ENCODE data around the gene TMEM120B. TPM values are rescaled to one million over a fixed set of nuclear protein-coding genes. Genes with fewer than 3 reads are reported as not detected.
A peak's percentile ranks its signal among the peaks of the same experiment; 100 is the strongest.

Gene TMEM120B
- total and polyA plus RNA-seq, 2 of the 13 experiments (the other 11 are each of a cell fraction or from before 2014, with no cell fraction given): 7.1 to 12.9 TPM

DNA sequence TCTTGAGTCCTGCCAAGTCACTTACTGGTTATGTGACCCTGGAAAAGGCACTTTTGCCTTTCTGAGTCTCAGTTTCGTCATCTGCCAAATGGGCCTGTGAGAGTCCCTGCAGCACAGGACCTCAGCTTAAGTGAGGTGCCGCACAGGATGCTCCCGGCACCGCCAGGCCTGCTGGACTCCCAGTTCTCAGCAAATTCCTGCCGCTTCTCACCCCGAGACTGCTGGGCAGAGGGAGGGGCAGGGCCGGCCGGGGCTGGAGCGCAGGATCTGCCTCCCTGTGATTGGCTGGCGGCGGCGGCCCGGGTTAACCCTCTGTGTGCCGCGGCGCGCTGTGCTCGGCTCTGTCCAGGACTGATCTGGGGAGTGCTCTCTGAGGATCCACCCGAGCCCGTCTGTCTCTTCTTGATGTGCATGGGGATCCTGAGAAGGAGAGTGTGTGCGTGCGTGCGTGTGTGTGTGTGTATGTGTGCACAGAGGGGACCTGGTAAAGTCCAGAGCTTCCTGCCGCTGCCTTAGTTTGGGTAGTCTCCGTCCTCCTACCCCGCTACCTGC, 99.8 kb downstream of the TMEM120B start (continued):
- TF ChIP-seq ZBTB40 (IDR thresholded peaks at IDR 0.05) (no peak), ZBTB40 (CRISPR knock-in tag; IDR thresholded peaks at IDR 0.05) (0 out of 2 replicates have a peak, but pooled peaks have one; percentile 7), ZNF18 (CRISPR knock-in tag; IDR thresholded peaks at IDR 0.05; ENCODE audit: insufficient replicate concordance) (peak; percentile 7), ZNF691 (CRISPR knock-in tag; IDR thresholded peaks at IDR 0.05; ENCODE audit: borderline replicate concordance, low read depth) (no peak), SATB2 (CRISPR knock-in tag; IDR thresholded peaks at IDR 0.05) (no peak), NFYC (CRISPR knock-in tag; IDR thresholded peaks at IDR 0.05) (peak; percentile 64), ZNF530 (CRISPR knock-in tag; IDR thresholded peaks at IDR 0.05; ENCODE audit: low read depth) (no peak), ZNF772 (CRISPR knock-in tag; IDR thresholded peaks at IDR 0.05) (no peak), BORCS8-MEF2B (CRISPR knock-in tag; IDR thresholded peaks at IDR 0.05) (peak; percentile 27; the same call in 1 of the 2 replicates), HES4 (CRISPR knock-in tag; IDR thresholded peaks at IDR 0.05; ENCODE audit: borderline replicate concordance) (no peak), ASH2L (IDR thresholded peaks at IDR 0.05; ENCODE audit: insufficient read length, low read depth, low read length) (peak; percentile 30), CENPT (CRISPR knock-in tag; IDR thresholded peaks at IDR 0.05; ENCODE audit: low read depth) (peak; percentile 51; the same call in 1 of the 2 replicates), TEAD3 (CRISPR knock-in tag; optimal IDR thresholded peaks at IDR 0.05; ENCODE audit: borderline replicate concordance) (peak; percentile 40), GLI4 (CRISPR knock-in tag; IDR thresholded peaks at IDR 0.05; ENCODE audit: borderline replicate concordance) (0 out of 2 replicates have a peak, but pooled peaks have one; percentile 56), HNRNPLL (IDR thresholded peaks at IDR 0.05; ENCODE audit: low read depth, low read length, poor library complexity, severe bottlenecking) (no peak), RXRB (CRISPR knock-in tag; IDR thresholded peaks at IDR 0.05; ENCODE audit: borderline replicate concordance) (0 out of 2 replicates have a peak, but pooled peaks have one; percentile 2), ZNF121 (CRISPR knock-in tag; IDR thresholded peaks at IDR 0.05) (no peak)
- TF ChIP-seq, protein P1, sequence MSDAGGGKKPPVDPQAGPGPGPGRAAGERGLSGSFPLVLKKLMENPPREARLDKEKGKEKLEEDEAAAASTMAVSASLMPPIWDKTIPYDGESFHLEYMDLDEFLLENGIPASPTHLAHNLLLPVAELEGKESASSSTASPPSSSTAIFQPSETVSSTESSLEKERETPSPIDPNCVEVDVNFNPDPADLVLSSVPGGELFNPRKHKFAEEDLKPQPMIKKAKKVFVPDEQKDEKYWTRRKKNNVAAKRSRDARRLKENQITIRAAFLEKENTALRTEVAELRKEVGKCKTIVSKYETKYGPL (CRISPR knock-in tag; IDR thresholded peaks at IDR 0.05): no peak
